DLD1 (cell line): Measurements from ENCODE around the gene SH3RF1.
"Not testable (repeated sequence)": the region's sequence is repeated elsewhere in the genome, so short reads cannot be mapped to it uniquely, and the experiment has no call there.

Experiments used
- in situ Hi-C: cut with HindIII; loops from 2 replicates; pipeline ENCODE4 v1.10.0; 2017; ENCODE audit warnings: low sequenced_read_pairs

Gene SH3RF1

DNA sequence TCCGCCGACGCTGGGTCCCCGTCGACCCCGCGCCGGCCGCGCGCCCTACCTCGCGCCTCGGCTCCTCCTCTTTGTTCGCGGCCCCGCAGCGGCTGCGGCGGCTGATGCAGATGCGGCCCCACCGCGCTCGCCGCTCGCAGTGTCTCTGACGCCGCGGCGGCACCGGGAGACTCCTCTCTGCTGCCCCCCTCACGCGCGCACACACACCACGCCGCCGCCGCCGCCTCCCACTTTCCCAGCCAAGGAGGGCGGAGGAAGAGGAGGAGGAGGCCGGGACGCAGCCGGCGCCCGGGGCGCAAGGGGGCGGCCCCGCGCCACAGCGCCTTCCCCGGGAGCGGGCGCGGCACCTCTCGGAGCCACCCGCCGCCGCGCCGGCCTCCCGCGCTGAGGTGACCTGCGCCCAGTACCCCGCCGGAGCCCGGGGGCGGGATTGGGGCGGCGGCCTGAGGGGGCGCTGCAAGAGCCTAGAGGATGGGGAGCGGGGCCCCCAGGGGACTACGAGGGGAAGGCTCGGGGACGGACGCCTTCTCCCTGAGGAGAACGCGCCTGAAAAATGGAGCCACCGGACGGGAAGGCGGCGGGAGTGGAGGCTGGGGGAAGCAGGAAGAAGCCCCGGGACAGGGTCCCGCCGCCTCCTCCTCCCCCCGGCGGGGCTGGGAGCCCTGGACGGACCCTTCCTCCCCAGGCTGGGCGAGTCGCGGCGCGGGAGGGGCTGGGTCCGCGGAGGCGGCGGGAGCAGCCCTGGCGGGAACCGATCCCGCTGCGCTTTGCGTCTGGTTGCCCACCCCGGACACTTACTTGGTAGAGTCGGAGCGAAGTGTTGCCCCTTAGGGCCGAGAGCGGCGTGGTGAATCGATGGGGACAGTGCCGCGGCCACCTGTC, at the start of gene SH3RF1:
SH3RF1 (minus strand) TSS at position 147 of the 882 bp plus-strand sequence. CDS start 1,744 bp downstream, outside the sequence.
- in situ Hi-C loops: no loop called here

GRCh38 chr4:169315530-169316343, 45.0 kb upstream of the SH3RF1 start:
- in situ Hi-C loops: no loop called here

DNA sequence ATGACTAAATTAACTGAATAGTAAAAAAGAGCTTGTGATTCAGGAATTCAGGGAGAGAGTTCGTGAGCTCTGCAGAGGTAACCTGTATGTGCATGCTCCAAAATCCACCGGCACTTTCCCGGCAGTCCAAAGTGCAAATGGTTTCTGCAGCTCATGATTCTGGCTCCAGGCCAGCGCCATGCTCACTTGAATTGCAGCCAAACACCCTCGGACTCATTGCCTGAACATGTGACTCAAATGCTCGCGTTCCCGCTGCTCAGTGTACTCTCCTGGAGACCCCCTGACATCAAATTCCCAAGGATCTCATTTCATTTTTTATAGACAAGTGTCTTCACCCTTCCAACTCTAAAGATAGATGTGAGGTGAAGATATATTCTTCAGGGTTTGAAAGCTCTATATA, 44.1 kb upstream of the SH3RF1 start:
- in situ Hi-C loops: no loop called here

DNA sequence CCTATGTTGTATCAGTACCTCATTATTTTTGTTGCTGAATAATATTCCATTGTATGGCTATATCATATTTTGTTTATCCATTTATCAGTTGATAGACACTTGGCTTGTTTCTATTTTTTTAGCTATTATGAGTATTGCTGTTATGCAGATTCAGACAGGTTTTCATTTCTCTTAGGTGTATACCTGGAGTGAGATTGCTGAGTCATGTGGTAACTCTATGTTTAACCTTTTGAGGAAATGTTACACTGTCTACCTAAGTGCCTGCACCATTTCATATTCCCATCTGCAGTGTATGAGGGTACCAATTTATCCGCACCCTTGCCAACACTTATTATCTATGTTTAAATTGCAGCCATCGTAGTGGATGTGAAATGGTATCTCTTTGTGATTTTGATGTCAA, 43.0 kb upstream of the SH3RF1 start:
- in situ Hi-C loops: no loop called here

DNA sequence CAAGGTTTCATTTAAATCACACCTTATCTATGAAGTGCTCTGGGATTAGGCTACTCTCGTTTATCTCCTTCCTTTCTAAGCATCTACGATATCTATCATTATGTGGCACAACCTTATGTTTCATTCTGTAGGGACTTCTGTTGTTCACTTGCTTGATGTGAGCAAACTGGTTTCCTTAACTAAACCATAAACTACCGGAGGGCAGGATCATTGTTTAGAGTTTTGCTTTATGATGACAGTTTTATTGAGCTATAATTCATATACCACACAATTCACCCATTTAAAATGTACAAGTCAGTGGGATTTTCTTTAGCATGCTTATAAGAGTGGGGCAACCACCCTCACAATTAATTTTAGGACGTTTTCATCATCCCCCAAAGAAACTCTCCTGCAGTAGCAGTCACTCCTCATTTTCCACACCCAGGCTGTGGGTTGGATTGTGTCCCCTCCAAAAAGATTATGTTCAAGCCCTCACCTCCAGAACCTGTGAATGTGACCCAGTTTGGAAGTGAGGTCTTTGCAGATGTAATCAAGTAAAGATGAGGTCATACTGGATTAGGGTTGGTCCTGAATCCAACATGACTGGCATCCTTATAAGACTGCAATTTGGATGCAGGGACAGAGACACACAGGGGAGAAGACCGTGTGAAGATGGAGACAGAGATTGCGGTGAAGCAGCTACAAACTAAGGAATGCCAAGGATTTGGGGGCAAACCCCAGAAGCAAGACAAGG, 42.1 kb upstream of the SH3RF1 start:
- in situ Hi-C loops: no loop called here

GRCh38 chr4:169311643-169312365, 41.0 kb upstream of the SH3RF1 start:
- in situ Hi-C loops: no loop called here

DNA sequence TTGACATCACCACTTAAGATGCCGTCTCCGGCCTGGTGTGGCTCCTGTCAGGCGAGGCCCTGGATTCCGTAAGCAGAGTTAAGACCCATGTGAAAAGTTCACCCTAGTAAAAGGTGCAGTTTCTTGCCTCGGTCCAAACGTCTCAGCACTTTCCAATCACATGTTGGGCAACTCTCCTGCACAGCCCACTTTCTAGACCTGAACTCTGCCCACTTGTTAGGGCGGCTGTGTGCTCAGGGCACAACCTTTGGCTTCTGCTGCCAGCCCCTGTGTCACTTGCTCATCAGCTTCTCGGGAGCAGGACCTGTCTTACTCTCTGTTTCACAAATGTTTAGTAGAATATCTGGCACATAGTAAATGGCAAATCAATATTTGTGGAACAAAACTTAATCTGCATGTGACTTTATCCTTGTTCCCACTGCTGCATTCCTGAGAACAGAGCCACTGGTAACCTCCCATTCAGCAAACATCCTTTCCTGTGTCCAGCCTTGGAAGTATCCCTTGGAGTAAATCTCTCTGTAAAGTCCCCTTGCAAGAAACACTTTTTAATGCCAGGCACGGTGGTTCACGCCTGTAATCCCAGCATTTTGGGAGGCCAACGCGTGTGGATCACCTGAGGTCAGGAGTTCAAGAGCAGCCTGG, 38.7 kb upstream of the SH3RF1 start:
- in situ Hi-C loops: no loop called here

DNA sequence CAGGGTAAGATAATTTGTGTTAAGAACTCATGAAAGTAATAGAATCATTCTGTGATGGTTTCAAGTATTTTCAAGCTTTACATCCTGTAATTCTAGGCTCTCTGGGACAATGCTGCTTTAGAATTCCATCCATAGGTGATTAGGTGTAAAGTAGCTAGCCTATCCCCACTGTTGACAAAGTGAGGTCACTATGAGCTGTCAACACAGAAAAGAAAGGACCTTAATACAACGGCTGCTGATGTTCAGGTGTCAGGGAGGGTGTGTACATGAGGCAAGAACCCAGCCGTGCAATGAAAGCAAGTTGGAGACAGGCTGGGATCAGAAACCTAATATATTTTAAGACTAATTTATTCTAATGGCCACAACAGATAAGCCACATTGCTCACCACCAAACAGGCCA, 36.8 kb upstream of the SH3RF1 start:
- in situ Hi-C loops: no loop called here

DNA sequence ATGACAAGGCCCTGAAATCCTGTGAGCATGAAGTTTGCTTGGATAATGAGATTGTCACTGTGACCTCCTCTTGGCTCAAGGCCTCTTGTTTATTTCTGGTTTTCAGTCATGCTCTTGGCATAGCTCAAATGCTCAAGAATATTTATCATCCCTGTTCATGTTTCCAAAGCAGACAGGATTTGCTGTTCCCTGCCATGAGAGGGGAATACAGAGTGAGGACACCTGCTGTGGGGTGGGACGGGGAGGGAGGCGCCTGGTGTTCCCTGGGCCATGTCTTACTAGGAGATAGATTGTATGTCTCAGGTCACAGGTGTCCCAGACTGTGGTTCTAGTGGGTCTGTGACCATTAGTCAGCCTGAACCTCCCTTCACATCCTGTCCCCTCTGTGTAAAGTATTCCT, 34.9 kb upstream of the SH3RF1 start:
- in situ Hi-C loops: no loop called here

DNA sequence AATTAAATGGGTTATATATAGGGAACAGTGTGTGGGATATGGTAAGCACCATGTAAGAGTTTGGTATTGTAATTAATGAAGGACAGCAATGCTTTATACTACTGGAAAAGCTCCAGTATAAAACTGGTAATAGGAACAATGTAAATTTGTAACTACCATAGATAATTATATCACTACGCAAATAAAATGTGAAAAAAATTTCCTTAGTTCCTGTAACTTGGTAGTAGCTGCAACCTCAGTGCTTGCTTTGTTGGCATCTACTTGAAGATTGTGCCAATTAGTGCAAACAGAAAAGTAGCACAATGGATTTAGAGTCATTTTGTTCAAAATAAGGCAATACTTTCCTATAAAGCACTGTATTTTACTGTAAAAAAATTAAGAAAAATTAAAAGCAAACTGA, 34.4 kb upstream of the SH3RF1 start:
- in situ Hi-C loops: no loop called here

DNA sequence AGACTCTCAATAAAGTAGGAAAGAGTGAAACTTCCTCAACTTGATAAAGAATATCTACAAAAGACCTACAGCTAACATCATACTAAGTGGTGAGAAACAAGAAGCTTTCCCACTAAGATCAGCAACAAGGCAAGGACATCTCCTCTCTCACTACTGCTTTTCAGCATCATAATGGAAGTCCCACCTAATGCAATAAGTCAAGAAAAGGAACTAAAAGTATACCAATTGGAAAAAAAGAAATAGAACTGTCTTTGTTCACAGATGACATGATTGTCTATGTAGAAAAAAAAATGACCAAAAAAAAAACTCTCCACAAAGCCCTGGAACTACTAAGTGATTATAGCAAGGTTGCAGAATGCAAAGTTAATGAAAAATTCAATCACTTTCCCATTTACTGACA, 25.1 kb upstream of the SH3RF1 start:
- in situ Hi-C loops: no loop called here

DNA sequence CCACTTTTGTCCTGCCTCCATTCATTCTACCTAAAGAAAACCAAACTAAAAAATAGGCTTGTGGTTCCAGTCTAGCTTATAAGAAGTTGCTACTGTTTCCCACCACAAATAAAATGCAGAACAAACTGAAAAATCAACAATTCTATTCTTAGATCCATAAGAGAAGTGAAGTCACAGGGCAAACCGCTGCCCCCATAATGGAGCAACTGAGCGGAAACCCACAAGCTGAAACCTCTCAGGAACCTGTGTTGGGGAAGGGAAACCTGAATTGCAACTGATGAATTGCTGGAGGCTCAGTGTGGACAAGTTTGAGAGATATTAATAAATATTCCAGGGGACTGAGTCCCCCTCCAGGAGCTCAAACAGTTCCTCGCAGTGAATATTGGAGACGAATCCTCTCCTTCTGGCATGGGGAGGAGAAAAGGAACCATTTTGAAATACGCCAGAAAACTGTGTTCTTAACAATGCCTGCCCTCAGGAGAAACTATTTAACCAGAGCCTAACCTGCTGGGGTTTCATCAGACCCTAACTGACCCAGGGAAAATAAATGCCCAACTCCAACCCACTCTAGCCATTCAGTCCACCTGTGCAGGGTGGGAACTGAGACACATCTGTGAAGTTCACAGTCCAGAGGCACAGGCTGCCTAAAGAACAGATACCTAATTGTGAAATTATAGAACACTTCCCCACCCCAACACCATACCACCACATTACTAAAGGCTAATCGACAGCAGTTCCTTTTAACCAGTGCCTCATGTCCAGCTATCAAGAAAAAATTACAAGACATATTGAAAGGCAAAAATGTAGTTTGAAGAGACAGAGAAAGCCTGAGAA, 22.8 kb upstream of the SH3RF1 start:
- in situ Hi-C loops: no loop called here

DNA sequence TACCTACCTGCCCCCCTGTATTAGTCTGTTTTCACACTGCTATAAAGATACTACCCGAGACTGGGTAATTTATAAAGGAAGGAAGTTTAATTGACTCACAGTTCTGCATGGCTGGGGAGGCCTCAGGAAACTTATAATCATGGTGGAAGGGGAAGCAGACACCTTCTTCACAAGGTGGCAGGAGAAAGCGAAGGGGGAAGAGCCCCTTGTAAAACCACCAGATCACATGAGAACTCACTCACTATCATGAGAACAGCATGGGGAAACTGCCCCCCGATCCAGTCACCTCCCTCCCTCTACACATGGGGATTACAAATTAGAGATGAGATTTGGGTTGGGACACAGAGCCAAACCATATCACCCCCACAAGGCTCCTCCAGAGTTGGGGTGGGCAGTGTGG, 17.2 kb upstream of the SH3RF1 start:
- in situ Hi-C loops: not testable (repeated sequence)

DNA sequence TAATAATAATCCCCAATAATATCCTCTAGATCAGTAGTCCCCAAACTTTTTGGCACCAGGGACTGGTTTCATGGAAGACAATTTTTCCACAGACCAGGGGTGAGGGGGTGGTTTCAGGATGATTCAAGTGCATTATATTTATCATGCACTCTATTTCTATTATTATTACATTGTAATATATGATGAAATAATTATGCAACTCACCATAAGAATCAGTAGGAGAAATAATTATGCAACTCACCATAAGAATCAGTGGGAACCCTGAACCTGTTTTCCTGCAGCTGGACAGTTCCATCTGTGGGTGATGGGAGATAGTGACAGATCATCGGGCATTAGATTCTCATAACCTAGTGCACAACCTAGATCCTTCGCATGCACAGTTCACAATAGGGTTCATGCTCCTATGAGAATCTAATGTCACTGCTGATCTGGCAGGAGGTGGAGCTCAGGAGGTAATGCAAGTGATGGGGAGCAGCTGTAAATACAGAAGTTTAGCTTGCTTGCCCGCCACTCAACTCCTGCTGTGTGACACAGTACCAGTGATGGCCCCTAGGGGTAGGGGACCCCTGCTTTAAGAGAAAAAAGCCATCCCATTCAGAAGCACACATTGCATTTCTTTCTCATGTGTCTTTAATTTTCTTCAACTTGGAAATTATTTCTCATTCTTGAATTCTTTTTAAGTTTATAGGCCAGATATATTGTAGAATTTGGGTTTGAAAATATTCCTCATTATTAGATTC, 16.0 kb upstream of the SH3RF1 start:
- in situ Hi-C loops: no loop called here

GRCh38 chr4:169283114-169283509, 12.4 kb upstream of the SH3RF1 start:
- in situ Hi-C loops: no loop called here

- in situ Hi-C loops: no loop called here
These were observed 11.8 kb upstream of the SH3RF1 start for GRCh38 chr4:169282429-169283113.

DNA sequence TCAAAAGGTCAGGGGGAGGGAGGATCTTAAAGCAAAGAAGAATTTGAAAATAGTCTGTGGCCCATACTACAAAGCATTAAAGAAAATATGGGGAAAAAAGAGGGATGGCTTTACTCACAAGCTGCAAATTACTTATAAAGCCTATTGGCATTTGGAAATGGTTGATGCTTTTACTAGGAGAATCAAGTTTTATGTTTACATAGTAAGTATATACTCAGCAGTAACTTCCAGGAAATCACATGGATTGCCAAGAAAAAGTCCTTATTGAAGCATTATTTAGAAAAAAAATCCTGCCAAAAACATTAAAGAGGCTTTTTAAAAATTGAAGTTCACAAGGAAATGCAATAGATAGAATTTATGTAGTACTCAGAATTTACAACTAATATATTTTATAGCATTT, 8.4 kb upstream of the SH3RF1 start:
- in situ Hi-C loops: no loop called here

- in situ Hi-C loops: no loop called here
These were observed 7.9 kb upstream of the SH3RF1 start for GRCh38 chr4:169278624-169279023.
